ENCODE data around the gene PFKFB3.

Gene PFKFB3

GRCh38 chr10:6200440-6200733 is 2.3 kb upstream of the PFKFB3 start:
- DNase-seq = no peak
- intact Hi-C loops (cut with DNase I; ENCODE audit: low total_unique reads) = loop anchor here (5.0 kb wide), 3 partner anchors 38 to 202 kb away; no protein-coding TSS in a partner anchor
- H3K4me1 ChIP-seq = peaks cover 0 to 69% (median 45%) of the 10 kb centered on the region in 4 donors
- TF ChIP-seq CTCF (IDR thresholded peaks at IDR 0.05) = no peak
- no peaks in the 10 kb centered on the region for H3K27me3 ChIP-seq
- peak overlapping the region; percentile 94 to 95 for H3K27ac ChIP-seq
- H3K9me3 ChIP-seq = no peaks in the 10 kb centered on the region
- peak overlapping the region; percentile 85 to 89 for H3K4me3 ChIP-seq
- H3K36me3 ChIP-seq = no peaks in the 10 kb centered on the region

GRCh38 chr10:6200734-6201515 is 1.8 kb upstream of the PFKFB3 start:
- TF ChIP-seq CTCF (IDR thresholded peaks at IDR 0.05) = no peak
- Histone ChIP-seq H3K27me3 (no peaks in the 10 kb centered on the region), H3K4me3 (peak overlapping the region; percentile 85 to 89), H3K27ac (peak overlapping the region; percentile 94 to 95), H3K4me1 (peaks cover 0 to 69% (median 43%) of the 10 kb centered on the region in 4 donors), H3K9me3 (no peaks in the 10 kb centered on the region), H3K36me3 (no peaks in the 10 kb centered on the region)
- DNase-seq = peak; percentile 57 to 82
- intact Hi-C loops (cut with DNase I; ENCODE audit: low total_unique reads) = loop anchor here (5.0 kb wide), 3 partner anchors 39 to 201 kb away; no protein-coding TSS in a partner anchor

GRCh38 chr10:6201516-6201975 is 1.2 kb upstream of the PFKFB3 start:
- Histone ChIP-seq H3K4me3 (peak overlapping the region; percentile 85 to 89), H3K27ac (peak overlapping the region; percentile 94 to 95), H3K36me3 (no peaks in the 10 kb centered on the region), H3K4me1 (peaks cover 0 to 63% (median 38%) of the 10 kb centered on the region in 4 donors), H3K9me3 (no peaks in the 10 kb centered on the region), H3K27me3 (no peaks in the 10 kb centered on the region)
- DNase-seq = peak; percentile 78 to 92
- intact Hi-C loops (cut with DNase I; ENCODE audit: low total_unique reads) = loop anchor here (5.0 kb wide), 3 partner anchors 39 to 201 kb away; no protein-coding TSS in a partner anchor
- no peak for TF ChIP-seq CTCF (IDR thresholded peaks at IDR 0.05)

GRCh38 chr10:6202098-6202683 is 541 bp upstream of the PFKFB3 start:
- peak in 1 of 2 donors; percentile 77 for DNase-seq
- no peaks in the 10 kb centered on the region for H3K36me3 ChIP-seq
- peaks cover 0 to 58% (median 32%) of the 10 kb centered on the region in 4 donors for H3K4me1 ChIP-seq
- intact Hi-C loops (cut with DNase I; ENCODE audit: low total_unique reads) = loop anchor here (5.0 kb wide), 3 partner anchors 40 to 200 kb away; no protein-coding TSS in a partner anchor
- no peaks in the 10 kb centered on the region for H3K9me3 ChIP-seq
- TF ChIP-seq CTCF (IDR thresholded peaks at IDR 0.05) = no peak
- H3K27ac ChIP-seq = peak overlapping the region; percentile 94 to 95
- H3K4me3 ChIP-seq = peak overlapping the region; percentile 85 to 89
- no peaks in the 10 kb centered on the region for H3K27me3 ChIP-seq

GRCh38 chr10:6203331-6204062 is 765 bp downstream of the PFKFB3 start:
- peak in 1 of 2 experiments; percentile 62 for TF ChIP-seq CTCF (IDR thresholded peaks at IDR 0.05)
- Histone ChIP-seq H3K4me3 (peak overlapping the region; percentile 85 to 89), H3K27me3 (no peaks in the 10 kb centered on the region), H3K9me3 (no peaks in the 10 kb centered on the region), H3K4me1 (peaks cover 0 to 58% (median 33%) of the 10 kb centered on the region in 4 donors), H3K27ac (peak overlapping the region; percentile 94 to 95), H3K36me3 (no peaks in the 10 kb centered on the region)
- intact Hi-C loops (cut with DNase I; ENCODE audit: low total_unique reads) = loop anchor here (2.0 to 5.0 kb wide), 4 partner anchors 41 to 199 kb away; no protein-coding TSS in a partner anchor
- peak; percentile 52 to 76 for DNase-seq

Measured in tibial artery (tissue), 4 donors.